ENCODE data around the gene CHAF1B. TPM values are rescaled to one million over a fixed set of nuclear protein-coding genes. Genes with fewer than 3 reads are reported as not detected.

The CHAF1B gene
- total RNA-seq, 1 donor from 2014 or later = 1.1 TPM

DNA sequence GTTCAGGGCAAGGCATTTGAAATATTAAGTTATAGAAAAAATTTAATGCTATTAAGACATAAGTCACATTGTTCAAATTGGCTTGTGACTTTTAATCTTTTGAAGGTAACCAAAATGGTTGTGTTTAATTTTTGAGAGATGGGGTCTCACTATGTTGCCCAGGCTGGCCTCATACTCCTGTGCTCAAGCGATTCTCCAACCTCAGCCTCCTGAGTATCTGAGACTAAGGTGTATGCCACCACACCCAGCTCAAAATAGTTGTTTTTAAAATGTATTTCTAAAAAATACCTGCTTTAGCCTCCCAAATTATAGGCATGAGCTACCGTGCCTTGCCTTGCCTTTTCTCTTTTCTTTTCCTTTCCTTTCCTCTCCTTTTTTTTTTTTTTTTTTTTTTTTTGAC is 26.0 kb upstream of the CHAF1B start:
- H3K36me3 ChIP-seq (ENCODE audit: control insufficient read depth, insufficient read depth, low read length) = peaks cover 15% of the 10 kb centered on the region
- FAIRE-seq = no peak
- DNase-seq (ENCODE audit: low read depth) = no peak
- H3K27me3 ChIP-seq (ENCODE audit: control insufficient read depth, insufficient read depth, low read length) = no peaks in the 10 kb centered on the region
- no peak for TF ChIP-seq CTCF (IDR thresholded peaks at IDR 0.05; ENCODE audit: insufficient read depth, low read length, severe bottlenecking)
- no peak overlapping the region for H3K4me3 ChIP-seq (ENCODE audit: low read depth, low read length)

- Histone ChIP-seq H3K27me3 (ENCODE audit: control insufficient read depth, insufficient read depth, low read length) (no peaks in the 10 kb centered on the region), H3K36me3 (ENCODE audit: control insufficient read depth, insufficient read depth, low read length) (peaks cover 25% of the 10 kb centered on the region), H3K4me3 (ENCODE audit: low read depth, low read length) (no peak overlapping the region)
- no peak for TF ChIP-seq CTCF (IDR thresholded peaks at IDR 0.05; ENCODE audit: insufficient read depth, low read length, severe bottlenecking)
- DNase-seq (ENCODE audit: low read depth) = no peak
- no peak for FAIRE-seq
These were observed 16.0 kb upstream of the CHAF1B start for GRCh38 chr21:36369064-36369685.

- no peak for FAIRE-seq
- H3K27me3 ChIP-seq (ENCODE audit: control insufficient read depth, insufficient read depth, low read length) = no peaks in the 10 kb centered on the region
- H3K4me3 ChIP-seq (ENCODE audit: low read depth, low read length) = no peak overlapping the region
- DNase-seq (ENCODE audit: low read depth) = no peak
- no peak for TF ChIP-seq CTCF (IDR thresholded peaks at IDR 0.05; ENCODE audit: insufficient read depth, low read length, severe bottlenecking)
- H3K36me3 ChIP-seq (ENCODE audit: control insufficient read depth, insufficient read depth, low read length) = peaks cover 7% of the 10 kb centered on the region
These were observed 9.2 kb upstream of the CHAF1B start for GRCh38 chr21:36375994-36376393.

DNA sequence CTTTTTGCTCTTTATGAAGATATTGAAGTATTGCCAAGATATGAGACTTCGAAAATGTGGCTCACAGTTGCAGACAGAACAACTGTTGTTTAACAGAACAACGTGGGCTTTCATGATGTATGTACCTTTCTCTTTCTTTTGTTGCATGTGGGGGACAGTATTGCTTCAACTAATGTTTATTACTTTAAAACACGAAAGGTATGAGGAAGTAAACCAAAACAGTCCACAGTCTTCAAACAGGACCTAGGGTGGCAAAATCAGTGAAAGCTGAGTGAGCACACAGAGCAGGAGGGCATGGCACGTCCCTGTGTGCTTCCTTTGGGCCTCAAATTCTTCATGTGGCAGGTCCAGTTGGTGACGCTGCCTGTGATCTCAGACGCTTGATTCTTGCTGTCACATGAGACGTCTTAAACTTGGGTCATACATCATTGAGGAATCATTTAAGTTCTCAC is 7.8 kb upstream of the CHAF1B start:
- H3K4me3 ChIP-seq (ENCODE audit: low read depth, low read length) = no peak overlapping the region
- no peaks in the 10 kb centered on the region for H3K27me3 ChIP-seq (ENCODE audit: control insufficient read depth, insufficient read depth, low read length)
- FAIRE-seq (no peak), DNase-seq (ENCODE audit: low read depth) (no peak)
- no peak for TF ChIP-seq CTCF (IDR thresholded peaks at IDR 0.05; ENCODE audit: insufficient read depth, low read length, severe bottlenecking)
- H3K36me3 ChIP-seq (ENCODE audit: control insufficient read depth, insufficient read depth, low read length) = peaks cover 7% of the 10 kb centered on the region

DNA sequence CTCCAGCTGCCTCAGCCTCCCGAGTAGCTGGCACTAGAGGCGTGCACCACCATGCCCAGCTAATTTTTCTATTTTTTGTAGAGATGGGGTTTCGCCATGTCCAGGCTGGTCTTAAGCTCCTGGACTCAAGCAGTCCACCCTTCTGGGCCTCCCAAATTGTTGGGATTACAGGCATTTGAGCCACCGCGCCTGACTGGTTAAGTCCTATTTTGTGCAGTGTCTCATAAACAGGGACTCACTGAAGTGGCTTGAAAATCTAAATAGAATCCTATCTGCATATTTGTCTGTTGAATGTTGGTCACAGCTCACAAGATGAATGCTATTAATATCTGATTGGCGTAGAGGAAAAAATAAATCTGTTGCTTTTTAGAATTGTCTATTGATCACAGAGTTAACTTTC is 5.9 kb upstream of the CHAF1B start:
- FAIRE-seq = no peak
- Histone ChIP-seq H3K36me3 (ENCODE audit: control insufficient read depth, insufficient read depth, low read length) (peaks cover 3% of the 10 kb centered on the region), H3K27me3 (ENCODE audit: control insufficient read depth, insufficient read depth, low read length) (no peaks in the 10 kb centered on the region), H3K4me3 (ENCODE audit: low read depth, low read length) (no peak overlapping the region)
- DNase-seq (ENCODE audit: low read depth) = no peak
- TF ChIP-seq CTCF (IDR thresholded peaks at IDR 0.05; ENCODE audit: insufficient read depth, low read length, severe bottlenecking) = no peak
